ENCODE data around the gene HMGXB3.

The HMGXB3 gene

GRCh38 chr5:150069672-150070627 is 69.4 kb downstream of the HMGXB3 start:
- no peak for TF ChIP-seq CTCF (IDR thresholded peaks at IDR 0.05; ENCODE audit: low read depth, low read length)

GRCh38 chr5:150070821-150071220 is 70.3 kb downstream of the HMGXB3 start:
- TF ChIP-seq CTCF (IDR thresholded peaks at IDR 0.05; ENCODE audit: low read depth, low read length), result no peak
- H3K4me3 ChIP-seq (ENCODE audit: low read depth, low read length), result no peak overlapping the region

More at GRCh38 chr5:150069672-150070627, 69.4 kb downstream of the HMGXB3 start:
- H3K4me3 ChIP-seq (ENCODE audit: low read depth, low read length), result no peak overlapping the region

GRCh38 chr5:150073086-150073625 is 72.6 kb downstream of the HMGXB3 start:
- no peak for TF ChIP-seq CTCF (IDR thresholded peaks at IDR 0.05; ENCODE audit: low read depth, low read length)

GRCh38 chr5:150073677-150074076 is 73.1 kb downstream of the HMGXB3 start:
- TF ChIP-seq CTCF (IDR thresholded peaks at IDR 0.05; ENCODE audit: low read depth, low read length), result no peak
- no peak overlapping the region for H3K4me3 ChIP-seq (ENCODE audit: low read depth, low read length)

More at GRCh38 chr5:150073086-150073625, 72.6 kb downstream of the HMGXB3 start:
- no peak overlapping the region for H3K4me3 ChIP-seq (ENCODE audit: low read depth, low read length)

GRCh38 chr5:150075233-150075632 is 74.7 kb downstream of the HMGXB3 start:
- H3K4me3 ChIP-seq (ENCODE audit: low read depth, low read length), result no peak overlapping the region
- TF ChIP-seq CTCF (IDR thresholded peaks at IDR 0.05; ENCODE audit: low read depth, low read length), result no peak

- TF ChIP-seq CTCF (IDR thresholded peaks at IDR 0.05; ENCODE audit: low read depth, low read length), result no peak
These were observed 75.3 kb downstream of the HMGXB3 start for GRCh38 chr5:150075806-150076205.

GRCh38 chr5:150077060-150077459 is 76.5 kb downstream of the HMGXB3 start:
- TF ChIP-seq CTCF (IDR thresholded peaks at IDR 0.05; ENCODE audit: low read depth, low read length), result no peak
- H3K4me3 ChIP-seq (ENCODE audit: low read depth, low read length), result no peak overlapping the region

More at GRCh38 chr5:150075806-150076205, 75.3 kb downstream of the HMGXB3 start:
- no peak overlapping the region for H3K4me3 ChIP-seq (ENCODE audit: low read depth, low read length)
